HG03159 (cell line): ENCODE results near the gene LRRC43.

Source experiments
- ATAC-seq: cut with Tn5 transposase; IDR thresholded peaks from one replicate; pipeline ENCODE4 v1.9.1; 2021; ENCODE audit warnings: mild to moderate bottlenecking, moderate library complexity; ENCODE audit not compliant: unreplicated experiment

The LRRC43 gene

DNA sequence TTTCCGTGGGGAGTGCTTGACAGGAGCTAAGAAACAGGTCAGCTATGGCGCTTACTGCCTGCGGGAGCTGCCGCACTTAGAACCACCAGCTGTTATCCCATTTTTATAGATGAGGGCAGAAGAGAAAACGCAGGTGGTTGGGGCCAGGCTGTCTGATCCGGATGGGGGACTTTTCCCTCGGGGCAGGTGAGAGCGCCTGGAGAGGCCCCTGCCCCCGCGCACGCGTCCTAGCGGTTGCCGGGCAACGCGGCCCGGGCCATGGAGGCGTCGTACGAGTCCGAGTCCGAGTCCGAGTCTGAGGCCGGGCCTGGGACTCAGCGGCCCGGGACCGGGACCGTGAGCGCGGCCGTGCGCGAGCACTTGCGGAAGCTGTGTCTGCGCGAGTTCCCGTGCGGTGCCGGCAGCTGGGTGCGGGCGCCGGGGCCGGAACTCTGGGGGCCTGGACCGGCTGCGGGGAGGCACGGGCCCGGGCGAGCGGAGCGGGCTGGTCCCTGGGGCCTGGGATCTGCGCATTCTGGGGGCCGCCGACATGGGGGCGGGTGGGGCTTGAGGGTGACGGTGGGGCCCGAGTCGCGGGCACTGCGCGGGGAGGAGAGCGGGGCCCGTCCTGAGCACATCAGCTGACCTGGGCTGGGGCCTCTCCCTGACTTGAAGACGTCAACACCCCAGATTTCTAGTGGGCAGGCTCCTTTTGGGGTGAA lies at the start of gene LRRC43:
LRRC43 (plus strand) TSS at position 237 of the 701 bp plus-strand sequence; CDS start at position 259, 22 bp downstream.
- ATAC-seq: no peak

DNA sequence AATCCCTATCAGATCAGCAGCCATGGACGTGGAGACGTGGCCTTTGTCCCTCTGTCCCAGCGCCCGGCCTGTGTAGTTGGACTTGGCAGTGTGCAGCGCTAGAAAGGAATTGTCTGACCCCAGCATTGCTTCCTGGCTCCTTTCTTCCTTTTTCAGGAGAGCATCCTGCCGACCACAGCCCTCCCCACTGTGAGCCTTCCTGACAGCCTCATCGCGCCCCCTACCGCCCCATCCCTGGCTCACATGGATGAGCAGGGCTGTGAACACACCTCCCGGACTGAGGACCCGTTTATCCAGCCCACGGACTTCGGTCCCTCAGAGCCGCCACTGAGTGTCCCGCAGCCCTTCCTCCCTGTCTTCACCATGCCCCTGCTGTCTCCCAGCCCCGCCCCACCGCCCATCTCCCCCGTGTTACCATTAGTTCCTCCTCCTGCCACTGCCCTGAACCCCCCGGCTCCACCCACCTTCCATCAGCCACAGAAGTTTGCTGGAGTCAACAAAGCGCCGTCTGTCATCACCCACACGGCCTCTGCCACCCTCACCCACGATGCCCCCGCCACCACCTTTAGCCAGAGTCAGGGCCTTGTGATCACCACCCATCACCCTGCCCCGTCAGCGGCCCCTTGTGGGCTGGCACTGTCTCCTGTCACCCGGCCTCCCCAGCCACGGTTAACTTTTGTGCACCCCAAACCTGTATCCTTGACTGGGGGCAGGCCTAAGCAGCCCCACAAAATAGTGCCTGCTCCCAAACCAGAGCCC lies 49.6 kb upstream of the LRRC43 start:
- ATAC-seq: no peak

DNA sequence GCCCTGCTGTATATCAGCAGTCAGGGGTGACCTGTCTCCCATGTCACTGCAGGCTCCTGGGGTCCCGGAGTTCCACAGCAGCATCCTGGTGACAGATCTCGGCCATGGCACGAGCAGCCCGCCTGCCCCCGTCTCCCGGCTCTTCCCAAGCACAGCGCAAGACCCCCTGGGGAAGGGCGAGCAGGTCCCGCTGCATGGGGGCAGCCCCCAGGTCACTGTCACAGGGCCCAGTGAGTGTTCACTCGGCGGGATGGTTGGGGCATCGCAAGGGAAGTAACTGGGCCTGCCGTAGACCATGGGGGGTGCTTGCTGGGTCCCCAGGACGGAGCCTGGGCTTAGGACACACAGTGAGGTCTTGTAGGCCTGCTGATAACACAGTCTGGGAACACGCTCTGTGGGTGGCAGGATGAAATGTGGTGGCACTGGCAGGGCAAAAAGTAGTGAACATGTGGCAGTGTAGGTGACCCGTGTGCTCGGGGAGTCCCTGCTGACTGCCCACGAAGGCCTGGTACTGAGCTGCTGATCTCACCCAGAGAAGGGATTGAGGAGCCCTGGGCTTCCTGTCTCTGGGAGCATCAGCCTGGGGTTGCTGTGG lies 47.4 kb upstream of the LRRC43 start:
- no peak for ATAC-seq

DNA sequence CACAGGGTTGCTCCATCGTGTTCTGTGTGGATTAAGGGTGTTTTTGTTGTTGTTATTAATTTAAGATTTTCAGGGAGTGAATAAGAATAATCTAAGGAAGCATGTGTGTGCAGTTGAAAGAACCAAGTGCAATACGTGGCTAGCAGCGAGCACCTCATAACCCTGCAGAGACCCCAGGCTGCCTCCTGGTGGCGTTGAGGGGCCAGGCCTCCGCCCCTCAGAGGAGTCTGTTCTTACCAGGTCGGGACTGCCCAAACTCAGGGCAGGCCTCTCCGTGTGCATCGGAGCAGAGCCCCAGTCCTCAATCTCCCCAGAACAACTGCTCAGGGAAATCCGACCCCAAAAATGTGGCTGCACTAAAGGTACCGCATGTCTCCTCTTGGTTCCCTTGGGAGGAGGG lies 45.7 kb upstream of the LRRC43 start:
- ATAC-seq: no peak

DNA sequence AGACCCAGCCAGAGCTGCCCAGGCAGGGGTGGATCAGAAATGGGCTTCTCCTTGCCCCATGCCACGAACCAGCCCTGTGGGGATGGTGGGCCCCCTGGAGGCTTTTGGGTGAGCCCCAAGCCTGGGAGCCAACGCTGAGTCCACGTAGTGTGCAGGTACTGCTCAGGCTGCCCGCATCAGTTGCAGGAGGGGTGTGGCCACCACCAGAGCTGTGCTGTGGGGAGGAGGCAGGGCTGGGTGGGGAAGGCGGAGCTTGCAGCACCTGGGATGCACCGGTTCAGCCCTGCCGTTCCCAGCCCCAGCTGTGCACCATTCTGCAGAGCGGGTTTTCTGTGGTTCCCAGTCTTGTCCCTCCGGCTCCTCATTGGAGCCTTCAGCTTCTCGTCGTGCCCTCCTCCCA lies 45.2 kb upstream of the LRRC43 start:
- ATAC-seq: no peak

DNA sequence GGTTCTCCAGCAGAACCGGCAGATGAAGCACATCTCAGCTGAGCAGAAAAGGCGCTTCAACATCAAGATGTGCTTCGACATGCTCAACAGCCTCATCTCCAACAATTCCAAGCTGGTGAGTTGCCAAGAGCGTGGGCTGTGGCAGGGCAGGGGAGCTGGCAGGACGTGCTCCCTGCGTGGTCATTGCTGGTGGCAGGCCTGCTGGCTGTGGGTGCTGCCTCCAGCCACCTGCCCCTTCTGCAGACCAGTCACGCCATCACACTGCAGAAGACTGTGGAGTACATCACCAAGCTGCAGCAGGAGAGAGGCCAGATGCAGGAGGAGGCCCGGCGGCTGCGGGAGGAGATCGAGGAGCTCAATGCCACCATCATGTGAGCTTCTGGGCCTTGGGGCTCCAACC lies 44.7 kb upstream of the LRRC43 start:
- no peak for ATAC-seq

DNA sequence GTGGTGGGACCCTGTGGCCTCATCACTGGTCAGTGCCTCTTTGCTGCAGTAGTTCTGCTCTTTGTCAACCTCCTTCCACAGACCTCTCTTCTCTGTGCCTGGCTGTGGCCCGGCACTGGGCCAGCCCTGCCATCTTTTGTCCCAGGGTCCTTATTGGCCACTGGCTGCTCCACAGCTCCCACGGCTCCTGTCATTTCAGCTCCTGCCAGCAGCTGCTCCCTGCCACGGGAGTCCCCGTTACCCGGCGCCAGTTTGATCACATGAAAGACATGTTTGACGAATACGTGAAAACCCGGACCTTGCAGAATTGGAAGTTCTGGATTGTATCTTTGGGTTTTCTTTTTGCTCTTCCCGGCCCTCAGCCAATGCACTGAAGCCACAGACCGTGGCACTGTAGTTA lies 44.3 kb upstream of the LRRC43 start:
- ATAC-seq: no peak

- no peak for ATAC-seq
Observed at GRCh38 chr12:122139266-122139665, 43.7 kb upstream of the LRRC43 start.

DNA sequence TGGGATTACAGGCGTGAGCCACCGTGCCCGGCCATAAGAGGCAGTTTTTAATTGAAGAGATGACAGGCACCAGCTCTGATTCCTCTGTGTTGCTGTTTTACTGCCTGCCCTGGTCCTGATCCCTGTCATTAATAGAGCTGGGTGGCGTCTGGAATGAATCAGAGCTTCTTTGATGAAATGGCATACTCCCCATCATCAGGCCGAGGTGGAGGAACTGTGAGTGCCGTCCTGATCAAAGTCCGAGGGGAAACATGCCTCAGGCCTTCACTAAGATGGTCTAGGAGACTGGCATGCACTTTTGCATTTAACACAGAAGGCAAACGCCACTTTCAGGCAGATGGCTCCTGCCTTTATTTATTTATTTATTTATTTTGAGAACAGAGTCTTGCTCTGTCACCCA lies 43.0 kb upstream of the LRRC43 start:
- ATAC-seq: no peak

- ATAC-seq: no peak
Observed at GRCh38 chr12:122140467-122141257, 42.3 kb upstream of the LRRC43 start.

- ATAC-seq: no peak
Observed at GRCh38 chr12:122141911-122142725, 40.8 kb upstream of the LRRC43 start.

DNA sequence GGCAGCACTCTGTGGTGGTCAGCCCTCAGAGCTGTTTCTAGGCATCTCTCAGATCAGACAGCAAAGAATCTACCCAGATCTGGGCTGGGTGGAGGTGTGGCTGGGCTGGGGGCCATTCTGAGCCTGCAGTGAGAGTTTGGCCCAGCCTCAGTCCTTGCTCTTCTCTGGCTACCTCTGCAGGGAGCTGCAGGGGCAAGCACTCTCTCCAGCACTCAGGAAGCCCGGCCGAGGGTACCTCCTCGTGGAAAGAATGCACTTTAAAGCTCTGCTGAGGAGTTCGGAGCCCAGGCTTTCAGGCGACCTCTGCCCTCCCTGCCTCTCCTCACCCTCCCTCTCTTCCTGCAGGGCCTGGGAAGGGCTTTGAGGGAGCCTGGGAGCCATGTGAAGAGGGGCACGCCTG lies 40.1 kb upstream of the LRRC43 start:
- ATAC-seq: no peak

- ATAC-seq: no peak
Observed at GRCh38 chr12:122144885-122145284, 38.0 kb upstream of the LRRC43 start.

DNA sequence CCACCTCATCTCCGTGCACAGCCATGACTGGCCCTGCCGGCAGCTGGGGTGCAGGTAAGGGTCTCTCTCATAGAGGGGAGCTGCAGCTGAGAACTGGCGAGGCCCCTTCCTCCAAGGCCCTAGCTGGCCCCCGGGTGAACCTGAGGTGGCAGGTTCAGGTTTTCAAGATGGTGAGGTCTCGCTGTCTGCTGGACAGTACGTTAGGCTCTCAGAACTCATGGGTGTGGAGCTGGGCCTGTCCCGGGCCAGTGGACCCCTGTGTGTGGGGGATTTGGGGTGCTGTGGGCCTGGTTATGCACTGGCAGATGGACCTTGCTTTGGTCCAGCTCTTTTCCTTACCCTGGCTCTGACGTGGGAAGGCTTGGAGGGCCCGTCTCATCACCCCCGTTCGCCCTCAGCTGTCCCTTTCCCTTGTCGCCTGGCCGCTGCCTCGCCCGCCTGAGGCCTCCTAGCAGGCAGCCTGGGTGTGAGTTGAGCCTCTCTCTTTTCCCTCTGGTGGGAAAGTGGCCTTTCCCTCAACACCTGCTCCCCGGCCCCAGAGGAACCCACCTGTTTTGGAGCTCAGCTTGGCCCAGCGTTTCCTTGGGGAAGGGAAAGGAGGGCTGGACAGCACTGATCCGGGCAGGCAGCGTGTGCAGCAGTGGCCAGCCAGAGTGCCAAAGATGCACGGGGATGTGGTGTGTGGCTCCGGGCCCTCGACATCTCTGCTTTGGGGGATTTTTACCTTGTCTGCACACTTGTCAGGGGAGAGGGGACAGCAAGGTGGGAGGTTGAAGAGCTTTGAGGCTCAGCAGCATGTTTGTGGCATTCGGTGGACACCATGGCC lies 37.2 kb upstream of the LRRC43 start:
- no peak for ATAC-seq

DNA sequence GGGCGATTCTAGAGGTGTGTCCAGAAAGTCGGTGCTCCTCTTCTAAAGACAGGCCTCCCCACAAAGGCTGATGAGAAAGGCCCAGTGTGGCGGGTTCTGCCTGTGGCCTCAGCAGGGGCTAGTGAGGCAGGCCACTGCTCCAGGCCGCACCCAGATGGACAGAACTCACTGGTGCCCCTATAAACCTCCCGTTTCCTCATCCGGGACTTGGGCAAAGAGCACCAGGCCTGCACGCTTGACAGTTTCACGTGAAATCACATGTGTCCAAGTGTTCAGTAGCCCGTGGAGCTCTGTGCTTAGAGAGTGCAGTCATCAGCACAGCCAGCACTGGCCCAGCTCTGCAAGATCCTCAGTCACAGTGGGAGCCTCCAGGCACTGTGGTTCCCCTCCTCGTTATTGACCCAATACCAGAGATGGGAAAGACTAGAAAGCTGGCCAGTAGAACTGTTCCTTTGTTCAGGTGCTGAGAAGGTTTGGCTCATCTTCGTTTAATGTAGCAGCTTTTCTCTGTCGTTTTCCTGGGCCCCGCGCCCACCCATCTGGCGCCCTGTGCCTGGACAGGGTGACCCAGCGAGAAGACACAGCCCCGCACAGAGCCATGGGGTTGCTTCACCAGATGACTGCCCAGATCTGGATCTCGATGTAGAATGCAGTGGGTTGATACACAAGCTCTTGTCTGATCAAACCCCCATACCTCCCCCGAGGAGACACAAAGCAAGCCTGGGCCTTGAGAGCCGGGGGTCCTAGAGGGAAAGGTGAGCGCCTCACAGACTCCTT lies 35.2 kb upstream of the LRRC43 start:
- ATAC-seq: no peak

GRCh38 chr12:122148657-122149056 lies 34.3 kb upstream of the LRRC43 start:
- no peak for ATAC-seq

GRCh38 chr12:122150127-122150681 lies 32.7 kb upstream of the LRRC43 start:
- no peak for ATAC-seq

DNA sequence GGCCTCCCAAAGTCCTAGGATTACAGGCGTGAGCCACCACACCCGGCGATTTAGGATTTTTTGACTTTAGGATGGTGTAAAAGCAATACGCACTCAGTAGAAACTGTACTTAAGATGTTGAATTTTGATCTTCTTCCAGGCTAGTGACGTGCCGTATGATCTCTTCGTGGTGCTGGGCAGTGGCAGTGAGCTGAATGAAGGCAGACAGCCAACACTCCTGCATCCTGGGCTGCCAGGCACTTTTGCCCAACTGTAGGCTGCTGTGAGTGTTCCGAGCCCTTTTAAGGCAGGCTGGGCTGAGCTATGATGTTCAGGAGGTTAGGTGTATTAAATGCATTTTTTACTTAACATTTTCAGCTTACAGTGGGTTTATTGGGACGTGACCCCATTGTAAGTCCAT lies 30.2 kb upstream of the LRRC43 start:
- no peak for ATAC-seq

- no peak for ATAC-seq
Observed at GRCh38 chr12:122155705-122156104, 27.2 kb upstream of the LRRC43 start.
